Thoracic aorta (tissue), 2 donors: ENCODE measurements around the gene SLC14A1. TPM values are rescaled to one million over a fixed set of nuclear protein-coding genes. Genes with fewer than 3 reads are reported as not detected.
A peak's percentile ranks its signal among the peaks of the same experiment; 100 is the strongest.

Experiments
- ATAC-seq: fragments of 150-250 bp; one replicate; pipeline ENCODE4 v1.8.0; 2017; ENCODE audit warnings: low read depth; ENCODE audit not compliant: insufficient number of reproducible peaks, low FRiP score
- DNase-seq: peaks from one replicate; pipeline ENCODE4 v3.0.0-alpha.2; 2020; ENCODE audit warnings: low spot score
- H3K27ac ChIP-seq, 2 donors: fragments of 200-600 bp; sonication (generic); 1 replicate in 1 of 2; 2 replicates in 1 of 2; pipeline ENCODE4 v1.5.1; 2016; ENCODE audit warnings: mild to moderate bottlenecking in 2 of 2, moderate library complexity in 2 of 2
- H3K27me3 ChIP-seq: fragments of 200-600 bp; sonication (generic); replicated peaks from 2 replicates; pipeline ENCODE4 v1.6.0; 2016; ENCODE audit warnings: mild to moderate bottlenecking; ENCODE audit not compliant: insufficient read depth
- H3K36me3 ChIP-seq: fragments of 200-600 bp; sonication (generic); one replicate; pipeline ENCODE4 v1.5.1; 2016
- H3K4me1 ChIP-seq, 2 donors: fragments of 200-600 bp; sonication (generic); 1 replicate in 1 of 2; 2 replicates in 1 of 2; pipeline versions ENCODE4 v1.5.1 to v1.6.0; 2016; ENCODE audit warnings: low read depth in 2 of 2, mild to moderate bottlenecking in 1 of 2; ENCODE audit not compliant: control insufficient read depth in 1 of 2
- H3K4me3 ChIP-seq: fragments of 200-600 bp; sonication (generic); 2 replicates; pipeline ENCODE4 v1.5.1; 2016; ENCODE audit warnings: mild to moderate bottlenecking
- H3K9me3 ChIP-seq: fragments of 200-600 bp; sonication (generic); 2 replicates; pipeline ENCODE4 v1.5.1; 2016
- CTCF ChIP-seq: fragments of 200-600 bp; sonication (generic); IDR thresholded peaks from one replicate; pipeline ENCODE4 v1.5.1; 2019; ENCODE audit warnings: antibody characterized with exemption
- total RNA-seq, 2 donors: library from RNA; depleted of rRNA; stranded (reverse); fragments of >200 nt; gene quantifications; one replicate each; pipeline versions ENCODE4 v1.1.0 to v1.2.3, GENCODE V29; 2016

SLC14A1 gene
- total RNA-seq, 2 donors from 2014 or later = 76.3 to 86.2 TPM

- Histone ChIP-seq H3K4me1 (peaks cover 7 to 39% of the 10 kb centered on the region in 2 donors), H3K4me3 (peak overlapping the region; percentile 90), H3K36me3 (no peaks in the 10 kb centered on the region), H3K9me3 (no peaks in the 10 kb centered on the region), H3K27ac (peak overlapping the region; percentile 72 to 89), H3K27me3 (no peaks in the 10 kb centered on the region)
- DNase-seq = peak; percentile 18
- ATAC-seq = peak; percentile 43
- TF ChIP-seq CTCF = no peak
These were observed 51.3 kb downstream of the SLC14A1 start for GRCh38 chr18:45775241-45775676.

- DNase-seq (no peak), ATAC-seq (no peak)
- H3K9me3 ChIP-seq = no peaks in the 10 kb centered on the region
- peak overlapping the region; percentile 90 for H3K4me3 ChIP-seq
- H3K36me3 ChIP-seq = no peaks in the 10 kb centered on the region
- H3K27me3 ChIP-seq = no peaks in the 10 kb centered on the region
- peak overlapping the region; percentile 72 to 89 for H3K27ac ChIP-seq
- H3K4me1 ChIP-seq = peaks cover 7 to 34% of the 10 kb centered on the region in 2 donors
- TF ChIP-seq CTCF = no peak
These were observed 51.8 kb downstream of the SLC14A1 start for GRCh38 chr18:45775743-45776142.

- peaks cover 5 to 18% of the 10 kb centered on the region in 2 donors for H3K4me1 ChIP-seq
- ATAC-seq = no peak
- no peaks in the 10 kb centered on the region for H3K27me3 ChIP-seq
- no peak for DNase-seq
- no peak overlapping the region for H3K4me3 ChIP-seq
- H3K9me3 ChIP-seq = no peaks in the 10 kb centered on the region
- no peak overlapping the region for H3K27ac ChIP-seq
- H3K36me3 ChIP-seq = no peaks in the 10 kb centered on the region
- no peak for TF ChIP-seq CTCF
These were observed 53.4 kb downstream of the SLC14A1 start for GRCh38 chr18:45777393-45777792.

- no peak for DNase-seq
- no peak for TF ChIP-seq CTCF
- no peaks in the 10 kb centered on the region for H3K4me1 ChIP-seq
- no peaks in the 10 kb centered on the region for H3K36me3 ChIP-seq
- no peaks in the 10 kb centered on the region for H3K27me3 ChIP-seq
- H3K27ac ChIP-seq = no peak overlapping the region
- no peak overlapping the region for H3K4me3 ChIP-seq
- H3K9me3 ChIP-seq = no peaks in the 10 kb centered on the region
- no peak for ATAC-seq
These were observed 56.6 kb downstream of the SLC14A1 start for GRCh38 chr18:45780568-45780967.

GRCh38 chr18:45782662-45783061 is 58.7 kb downstream of the SLC14A1 start:
- TF ChIP-seq CTCF = no peak
- H3K36me3 ChIP-seq = no peaks in the 10 kb centered on the region
- no peak overlapping the region for H3K27ac ChIP-seq
- DNase-seq (no peak), ATAC-seq (no peak)
- H3K4me1 ChIP-seq = no peaks in the 10 kb centered on the region
- no peak overlapping the region for H3K4me3 ChIP-seq
- no peaks in the 10 kb centered on the region for H3K9me3 ChIP-seq
- no peaks in the 10 kb centered on the region for H3K27me3 ChIP-seq
